Measurements from ENCODE around the gene DBP.
A peak's percentile ranks its signal among the peaks of the same experiment; 100 is the strongest.

Gene DBP

DNA sequence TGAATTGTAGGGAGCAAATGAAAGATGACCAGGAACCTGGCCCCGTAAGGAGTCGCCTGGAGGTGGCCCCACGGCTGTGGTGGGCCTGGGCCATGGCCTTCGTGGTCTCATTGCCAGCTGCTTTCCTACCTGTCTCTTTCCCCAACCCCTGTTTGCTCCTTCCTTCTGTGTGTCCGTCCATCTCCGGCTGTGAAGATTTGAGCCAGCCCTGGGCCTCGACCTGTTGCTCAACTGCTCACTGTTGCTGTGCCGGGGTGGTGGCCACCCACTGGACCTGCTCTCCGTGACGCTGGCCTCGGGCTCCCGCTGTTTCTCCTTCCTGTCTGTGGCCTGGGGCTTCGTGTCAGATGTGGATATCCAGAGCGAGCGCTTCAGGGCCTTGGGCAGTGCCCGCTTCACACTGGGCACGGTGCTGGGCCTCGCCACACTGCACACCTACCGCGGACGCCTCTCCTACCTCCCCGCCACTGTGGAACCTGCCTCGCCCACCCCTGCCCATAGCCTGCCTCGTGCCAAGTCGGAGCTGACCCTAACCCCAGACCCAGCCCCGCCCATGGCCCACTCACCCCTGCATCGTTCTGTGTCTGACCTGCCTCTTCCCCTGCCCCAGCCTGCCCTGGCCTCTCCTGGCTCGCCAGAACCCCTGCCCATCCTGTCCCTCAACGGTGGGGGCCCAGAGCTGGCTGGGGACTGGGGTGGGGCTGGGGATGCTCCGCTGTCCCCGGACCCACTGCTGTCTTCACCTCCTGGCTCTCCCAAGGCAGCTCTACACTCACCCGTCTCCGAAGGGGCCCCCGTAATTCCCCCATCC is 8.5 kb downstream of the DBP start:
- TF ChIP-seq, protein P1, sequence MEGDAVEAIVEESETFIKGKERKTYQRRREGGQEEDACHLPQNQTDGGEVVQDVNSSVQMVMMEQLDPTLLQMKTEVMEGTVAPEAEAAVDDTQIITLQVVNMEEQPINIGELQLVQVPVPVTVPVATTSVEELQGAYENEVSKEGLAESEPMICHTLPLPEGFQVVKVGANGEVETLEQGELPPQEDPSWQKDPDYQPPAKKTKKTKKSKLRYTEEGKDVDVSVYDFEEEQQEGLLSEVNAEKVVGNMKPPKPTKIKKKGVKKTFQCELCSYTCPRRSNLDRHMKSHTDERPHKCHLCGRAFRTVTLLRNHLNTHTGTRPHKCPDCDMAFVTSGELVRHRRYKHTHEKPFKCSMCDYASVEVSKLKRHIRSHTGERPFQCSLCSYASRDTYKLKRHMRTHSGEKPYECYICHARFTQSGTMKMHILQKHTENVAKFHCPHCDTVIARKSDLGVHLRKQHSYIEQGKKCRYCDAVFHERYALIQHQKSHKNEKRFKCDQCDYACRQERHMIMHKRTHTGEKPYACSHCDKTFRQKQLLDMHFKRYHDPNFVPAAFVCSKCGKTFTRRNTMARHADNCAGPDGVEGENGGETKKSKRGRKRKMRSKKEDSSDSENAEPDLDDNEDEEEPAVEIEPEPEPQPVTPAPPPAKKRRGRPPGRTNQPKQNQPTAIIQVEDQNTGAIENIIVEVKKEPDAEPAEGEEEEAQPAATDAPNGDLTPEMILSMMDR (IDR thresholded peaks at IDR 0.05; ENCODE audit: borderline replicate concordance, control extremely low read depth, extremely low read depth, insufficient read depth, missing control alignments), result no peak
- in situ Hi-C loops (cut with MboI; ENCODE audit: low sequenced_read_pairs, unreplicated experiment), result no loop called here
- DNase-seq (ENCODE audit: low spot score), result no peak

DNA sequence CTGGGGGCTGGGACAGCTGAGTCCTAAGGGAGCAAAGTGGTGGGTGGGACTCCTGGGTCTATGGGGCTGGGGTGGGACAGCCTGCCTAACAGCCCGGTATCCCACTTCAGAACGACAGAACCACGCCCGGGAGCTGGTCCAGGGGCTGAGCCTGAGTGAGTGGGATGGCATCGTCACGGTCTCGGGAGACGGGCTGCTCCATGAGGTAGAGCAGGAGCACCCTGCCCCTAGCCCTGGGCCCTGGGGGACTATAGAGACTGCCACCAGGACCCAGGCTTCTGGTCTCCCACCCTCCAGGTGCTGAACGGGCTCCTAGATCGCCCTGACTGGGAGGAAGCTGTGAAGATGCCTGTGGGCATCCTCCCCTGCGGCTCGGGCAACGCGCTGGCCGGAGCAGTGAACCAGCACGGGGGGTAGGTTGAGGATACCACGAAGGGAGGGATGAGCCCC is 9.3 kb downstream of the DBP start:
- DNase-seq (ENCODE audit: low spot score), result no peak
- TF ChIP-seq, protein P1 (IDR thresholded peaks at IDR 0.05; ENCODE audit: borderline replicate concordance, control extremely low read depth, extremely low read depth, insufficient read depth, missing control alignments), result no peak
- in situ Hi-C loops (cut with MboI; ENCODE audit: low sequenced_read_pairs, unreplicated experiment), result no loop called here

DNA sequence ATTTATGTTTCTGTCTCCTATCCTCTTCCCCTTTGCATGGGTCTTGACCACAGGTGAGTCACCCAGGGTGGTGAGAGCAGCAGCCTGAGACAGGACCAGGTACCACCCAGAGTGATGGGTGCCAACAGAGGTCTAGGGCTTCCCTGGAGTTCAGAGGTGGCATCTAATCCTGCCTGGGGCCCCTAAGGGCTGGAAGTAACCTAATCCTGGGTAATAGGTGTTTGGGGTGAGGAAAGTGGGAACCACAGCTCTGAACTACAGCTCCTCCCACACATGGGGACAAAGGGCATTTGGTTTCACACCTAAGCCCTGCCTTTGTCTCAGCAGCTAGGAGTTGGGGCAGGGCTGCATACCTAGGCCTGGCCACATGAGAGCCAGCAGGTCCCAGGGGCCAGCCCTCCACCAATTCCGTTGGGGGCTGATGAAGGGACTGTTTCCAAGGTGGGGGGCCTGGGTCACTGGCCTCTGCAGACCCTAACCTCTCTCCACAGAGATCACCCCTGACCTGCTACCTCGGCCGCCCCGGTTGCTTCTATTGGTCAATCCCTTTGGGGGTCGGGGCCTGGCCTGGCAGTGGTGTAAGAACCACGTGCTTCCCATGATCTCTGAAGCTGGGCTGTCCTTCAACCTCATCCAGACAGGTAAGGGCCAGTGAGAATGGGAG is 9.8 kb downstream of the DBP start:
- TF ChIP-seq, protein P1 (IDR thresholded peaks at IDR 0.05; ENCODE audit: borderline replicate concordance, control extremely low read depth, extremely low read depth, insufficient read depth, missing control alignments), result no peak
- in situ Hi-C loops (cut with MboI; ENCODE audit: low sequenced_read_pairs, unreplicated experiment), result no loop called here
- DNase-seq (ENCODE audit: low spot score), result no peak

DNA sequence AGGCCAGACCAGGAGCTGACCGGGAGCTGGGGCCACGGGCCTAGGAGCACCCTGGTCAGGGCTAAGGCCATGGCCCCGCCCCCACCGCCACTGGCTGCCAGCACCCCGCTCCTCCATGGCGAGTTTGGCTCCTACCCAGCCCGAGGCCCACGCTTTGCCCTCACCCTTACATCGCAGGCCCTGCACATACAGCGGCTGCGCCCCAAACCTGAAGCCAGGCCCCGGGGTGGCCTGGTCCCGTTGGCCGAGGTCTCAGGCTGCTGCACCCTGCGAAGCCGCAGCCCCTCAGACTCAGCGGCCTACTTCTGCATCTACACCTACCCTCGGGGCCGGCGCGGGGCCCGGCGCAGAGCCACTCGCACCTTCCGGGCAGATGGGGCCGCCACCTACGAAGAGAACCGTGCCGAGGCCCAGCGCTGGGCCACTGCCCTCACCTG is 11.3 kb downstream of the DBP start:
- TF ChIP-seq, protein P1 (IDR thresholded peaks at IDR 0.05; ENCODE audit: borderline replicate concordance, control extremely low read depth, extremely low read depth, insufficient read depth, missing control alignments), result no peak
- no peak for DNase-seq (ENCODE audit: low spot score)
- in situ Hi-C loops (cut with MboI; ENCODE audit: low sequenced_read_pairs, unreplicated experiment), result no loop called here

DNA sequence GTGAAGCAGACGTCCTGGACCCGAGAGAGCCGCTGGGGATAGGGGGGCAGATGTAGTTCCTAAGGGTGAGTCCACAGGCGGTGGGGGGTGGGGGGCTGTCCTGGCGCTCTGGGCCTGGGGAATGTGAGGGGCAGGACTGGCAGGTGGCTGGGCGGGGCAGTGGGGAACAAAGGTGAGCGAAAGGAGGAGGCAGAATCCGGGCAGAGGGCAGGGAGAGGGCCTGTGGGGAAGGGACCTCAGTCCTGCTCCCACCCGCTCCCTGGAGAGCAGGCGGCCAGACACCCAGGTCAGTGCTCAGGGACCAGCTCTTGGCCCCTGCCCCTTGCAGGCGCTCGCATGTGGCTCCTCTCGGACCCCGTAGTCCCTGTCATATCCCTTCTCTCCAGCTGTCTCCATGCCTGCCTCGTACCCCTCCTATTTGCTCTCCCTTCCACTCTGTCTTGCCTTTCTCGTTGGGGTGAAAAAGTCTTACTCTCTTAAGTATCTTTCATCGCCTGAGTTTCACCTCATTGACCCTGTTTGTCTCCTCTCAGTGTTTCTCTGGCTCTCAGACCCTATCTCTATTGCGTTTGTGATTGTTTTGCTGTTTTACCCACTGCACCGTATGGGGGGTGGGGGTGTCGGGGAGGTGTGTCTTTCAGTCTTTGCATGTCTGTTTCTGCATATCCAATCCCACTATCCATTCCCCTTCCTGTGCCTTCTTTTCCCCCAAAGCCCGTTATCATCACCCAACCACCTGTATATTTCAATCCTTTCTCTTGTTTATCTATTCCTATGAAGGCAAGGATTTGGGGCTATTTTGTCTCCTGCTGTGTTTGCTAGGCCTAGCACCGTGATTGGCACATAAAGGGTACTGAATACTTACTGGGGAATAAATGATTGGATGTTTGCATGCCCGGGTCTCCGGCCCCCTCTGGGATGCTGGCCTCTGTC is 12.1 kb downstream of the DBP start:
- TF ChIP-seq, protein P1 (IDR thresholded peaks at IDR 0.05; ENCODE audit: borderline replicate concordance, control extremely low read depth, extremely low read depth, insufficient read depth, missing control alignments), result no peak
- no peak for DNase-seq (ENCODE audit: low spot score)
- in situ Hi-C loops (cut with MboI; ENCODE audit: low sequenced_read_pairs, unreplicated experiment), result no loop called here

DNA sequence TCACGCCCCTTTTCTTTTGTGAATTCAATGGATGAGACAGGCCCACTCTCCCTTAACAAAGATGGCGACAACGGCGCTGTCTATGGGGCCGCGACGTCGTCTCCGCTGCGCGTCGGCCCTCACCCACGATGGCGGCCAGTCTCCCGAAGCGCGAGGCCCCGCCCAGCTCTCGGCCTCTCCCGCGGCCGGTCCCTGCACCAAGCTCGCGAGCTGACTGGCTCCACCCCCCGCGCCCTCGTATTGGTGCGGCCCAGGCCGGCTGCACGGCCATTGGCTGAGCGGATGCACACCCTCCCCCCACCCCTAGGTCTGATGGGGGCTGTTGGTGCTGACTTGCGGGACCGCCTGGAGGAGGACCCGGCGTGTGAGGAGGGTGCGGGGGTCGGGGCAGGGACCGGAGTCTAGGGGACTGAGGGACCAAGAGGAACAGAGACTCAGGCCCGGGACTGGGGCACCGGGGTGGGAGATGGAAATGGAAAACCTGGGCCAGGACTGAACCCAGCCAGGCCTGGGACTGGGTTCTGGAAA is 13.0 kb downstream of the DBP start:
- in situ Hi-C loops (cut with MboI; ENCODE audit: low sequenced_read_pairs, unreplicated experiment), result no loop called here
- TF ChIP-seq, protein P1 (IDR thresholded peaks at IDR 0.05; ENCODE audit: borderline replicate concordance, control extremely low read depth, extremely low read depth, insufficient read depth, missing control alignments), result no peak
- DNase-seq (ENCODE audit: low spot score), result peak; percentile 97

Data from GM13976 (cell line).